Eye (tissue), 1 donor: Measurements from ENCODE around the gene RIMBP2.

Experiments used
- DNase-seq: peaks from one replicate; pipeline ENCODE4 v3.0.0-alpha.2; 2015

The RIMBP2 gene

DNA sequence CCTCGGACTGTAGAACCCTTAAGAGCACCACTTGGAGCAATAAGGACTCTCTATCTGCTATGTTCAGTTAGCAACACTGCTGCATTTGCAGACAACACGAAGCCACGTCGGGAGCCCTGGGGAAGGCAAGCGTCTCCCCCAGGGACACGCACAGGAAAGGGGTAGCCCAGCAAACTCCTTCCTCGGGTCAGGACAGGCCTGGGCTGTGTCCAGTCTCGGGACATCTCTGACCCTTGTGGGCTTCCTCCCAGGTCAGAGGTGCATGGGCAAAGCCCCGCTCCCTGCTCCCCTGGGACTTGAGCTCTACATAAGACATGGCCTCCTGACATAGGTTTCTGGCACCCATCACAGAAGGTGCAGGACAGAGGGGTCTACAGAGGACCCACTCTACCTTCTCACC, 258.9 kb downstream of the RIMBP2 start:
- DNase-seq: no peak

DNA sequence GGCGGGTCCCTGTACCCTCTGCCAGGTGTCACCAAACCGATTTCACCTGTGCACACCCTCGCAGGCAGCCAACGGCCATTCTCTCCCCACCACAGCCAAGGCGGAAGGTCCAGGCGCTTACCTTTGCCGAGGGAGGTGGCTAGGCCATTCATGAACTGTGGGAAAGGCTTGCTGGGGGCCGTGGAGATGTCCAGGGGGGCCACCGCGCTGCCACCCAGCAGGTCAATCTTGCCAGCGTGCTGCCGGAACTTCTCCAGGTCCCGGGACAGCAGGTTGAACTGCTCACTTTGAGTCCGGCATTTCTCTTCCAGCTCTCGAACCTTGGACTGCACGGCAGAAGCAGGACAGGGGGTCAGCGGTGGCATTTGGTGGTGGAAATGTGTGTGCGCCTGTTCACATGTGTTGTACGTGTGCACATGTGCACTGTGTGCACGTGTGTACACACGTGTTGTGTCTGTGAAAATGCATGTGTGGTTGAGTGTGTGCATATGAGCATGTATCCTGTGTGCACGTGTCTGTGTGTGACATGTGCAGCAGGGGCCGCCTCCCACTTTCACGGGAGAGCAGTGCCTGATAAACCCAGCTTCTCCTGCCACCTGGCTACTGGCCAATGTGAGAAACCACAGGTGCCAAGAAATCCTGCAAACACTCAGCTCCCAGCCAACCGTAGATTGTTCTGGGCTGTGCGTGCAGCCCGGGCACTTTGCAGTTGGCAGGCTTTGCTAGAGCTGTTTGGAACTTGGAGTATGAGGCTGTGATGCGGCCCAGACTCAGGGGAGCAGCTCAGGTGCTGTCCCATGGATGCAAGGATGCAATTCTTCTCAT, 259.5 kb downstream of the RIMBP2 start:
- no peak for DNase-seq

DNA sequence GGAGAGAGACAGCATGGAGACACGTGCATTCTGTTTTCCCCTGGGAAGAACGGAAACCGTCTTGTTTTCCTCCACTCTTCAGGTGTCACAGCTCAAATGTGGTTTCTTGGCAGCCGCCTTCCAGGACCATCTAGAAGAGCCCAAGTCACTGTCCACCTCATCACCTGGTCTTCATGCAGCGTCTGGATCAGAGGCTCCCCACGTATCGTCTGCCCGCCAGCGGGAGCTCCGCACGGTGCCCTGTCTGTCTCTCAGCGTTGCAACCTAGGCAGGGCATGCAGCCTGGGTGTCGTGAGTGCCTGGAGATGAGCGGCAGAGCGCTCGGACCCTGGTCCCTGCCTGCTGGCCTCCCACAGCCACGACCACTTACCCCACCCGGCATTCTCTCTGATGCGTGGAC, 260.9 kb downstream of the RIMBP2 start:
- no peak for DNase-seq

DNA sequence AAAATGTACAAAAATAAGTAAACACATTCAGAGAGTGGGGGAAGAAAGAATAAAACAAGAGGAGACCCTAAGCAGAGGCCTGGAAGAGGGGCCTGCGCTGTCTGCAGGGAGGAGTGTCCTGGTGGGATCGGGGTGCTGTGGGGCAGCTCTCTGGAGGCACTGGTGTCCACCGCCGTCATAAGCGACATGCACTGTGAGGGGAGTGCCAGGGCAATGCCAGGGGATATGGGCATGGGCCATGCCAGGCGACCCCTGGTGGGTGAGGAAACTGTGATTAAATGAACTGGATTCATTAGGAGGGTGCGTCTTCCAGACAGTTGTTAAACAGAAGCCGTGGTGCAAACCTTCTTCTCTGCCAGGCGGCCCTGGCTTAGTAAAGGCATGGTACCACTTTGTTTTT, 261.8 kb downstream of the RIMBP2 start:
- DNase-seq: no peak

DNA sequence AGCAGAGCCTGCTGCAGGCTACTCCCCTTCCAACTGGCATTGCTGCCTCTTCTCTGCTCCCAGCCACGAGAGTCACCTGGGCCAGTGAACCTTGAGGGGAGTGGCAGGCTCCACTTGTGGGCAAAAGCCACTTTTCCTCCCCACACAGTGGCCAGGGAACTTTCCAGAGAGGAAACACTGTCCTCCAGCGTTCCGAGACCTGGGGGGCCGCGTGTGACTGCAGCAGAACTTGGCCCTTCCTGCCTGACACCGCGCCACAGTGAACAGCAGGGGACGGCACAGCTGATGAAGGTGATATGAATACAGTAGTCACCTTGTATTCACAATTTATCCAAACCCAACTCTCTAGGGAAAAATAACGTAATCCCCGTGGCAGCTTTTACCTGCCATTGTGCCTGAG, 263.6 kb downstream of the RIMBP2 start:
- DNase-seq: no peak

DNA sequence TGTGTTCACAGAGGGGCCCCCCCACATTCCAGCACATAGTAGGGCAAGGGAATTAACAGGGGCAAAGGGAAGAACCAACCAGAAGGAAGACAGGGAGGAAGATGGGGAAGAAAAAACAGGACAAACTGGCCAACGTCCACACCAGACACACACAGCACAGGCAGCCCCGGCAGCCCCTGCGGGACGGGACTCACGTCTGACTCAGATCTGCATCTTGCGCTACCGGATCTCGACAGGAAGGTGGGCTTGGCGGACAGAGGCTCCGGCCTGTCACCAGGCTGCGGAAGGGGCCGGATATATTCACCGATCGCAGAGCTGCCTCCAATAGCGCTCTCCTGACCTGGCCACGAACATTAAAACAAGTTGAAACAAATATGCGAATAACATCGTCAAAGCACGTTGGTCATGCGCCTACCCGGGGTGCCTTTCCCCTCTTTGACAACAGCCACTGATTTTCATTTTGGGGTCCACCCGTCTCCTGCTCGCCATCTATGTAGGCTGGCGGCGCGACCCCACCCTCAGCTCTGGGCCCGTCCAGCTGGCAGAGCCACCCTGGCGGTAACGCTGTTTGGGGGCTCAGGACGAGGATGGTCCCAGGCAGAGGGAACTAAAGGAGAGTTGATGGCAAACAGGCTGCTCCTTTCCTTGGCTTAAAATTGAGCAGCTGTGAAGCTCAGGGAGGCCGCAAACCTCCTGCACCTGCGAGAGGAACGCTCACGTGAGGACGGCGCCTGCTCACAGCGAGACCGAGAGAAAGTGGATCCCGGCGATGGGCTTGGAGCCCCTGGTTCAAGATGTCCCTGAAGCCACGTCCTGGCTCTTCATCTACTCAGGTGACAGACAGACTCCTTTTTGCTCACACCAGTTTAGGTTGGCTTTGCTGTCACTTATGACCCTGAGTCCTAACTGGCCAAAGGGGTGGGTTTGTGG, 264.8 kb downstream of the RIMBP2 start:
- no peak for DNase-seq

DNA sequence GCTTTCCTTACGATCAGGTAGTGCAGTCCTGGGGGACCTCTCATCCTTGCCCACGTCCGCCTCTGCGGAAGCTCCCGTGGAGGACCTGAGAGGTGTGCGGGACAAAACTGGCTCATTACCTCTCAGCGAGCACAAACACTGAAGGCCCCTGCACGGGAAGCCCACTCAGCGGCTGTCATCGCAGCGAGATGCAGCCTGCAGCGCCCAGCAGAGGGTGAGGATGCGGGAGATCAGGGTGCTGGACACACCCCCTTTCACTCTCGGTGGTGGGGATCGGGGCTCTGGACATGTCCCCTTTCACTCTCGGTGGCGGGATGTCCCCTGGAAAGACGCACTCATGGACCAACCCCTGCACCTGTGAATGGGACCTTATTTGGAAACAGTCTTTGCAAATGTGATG, 266.8 kb downstream of the RIMBP2 start:
- no peak for DNase-seq

DNA sequence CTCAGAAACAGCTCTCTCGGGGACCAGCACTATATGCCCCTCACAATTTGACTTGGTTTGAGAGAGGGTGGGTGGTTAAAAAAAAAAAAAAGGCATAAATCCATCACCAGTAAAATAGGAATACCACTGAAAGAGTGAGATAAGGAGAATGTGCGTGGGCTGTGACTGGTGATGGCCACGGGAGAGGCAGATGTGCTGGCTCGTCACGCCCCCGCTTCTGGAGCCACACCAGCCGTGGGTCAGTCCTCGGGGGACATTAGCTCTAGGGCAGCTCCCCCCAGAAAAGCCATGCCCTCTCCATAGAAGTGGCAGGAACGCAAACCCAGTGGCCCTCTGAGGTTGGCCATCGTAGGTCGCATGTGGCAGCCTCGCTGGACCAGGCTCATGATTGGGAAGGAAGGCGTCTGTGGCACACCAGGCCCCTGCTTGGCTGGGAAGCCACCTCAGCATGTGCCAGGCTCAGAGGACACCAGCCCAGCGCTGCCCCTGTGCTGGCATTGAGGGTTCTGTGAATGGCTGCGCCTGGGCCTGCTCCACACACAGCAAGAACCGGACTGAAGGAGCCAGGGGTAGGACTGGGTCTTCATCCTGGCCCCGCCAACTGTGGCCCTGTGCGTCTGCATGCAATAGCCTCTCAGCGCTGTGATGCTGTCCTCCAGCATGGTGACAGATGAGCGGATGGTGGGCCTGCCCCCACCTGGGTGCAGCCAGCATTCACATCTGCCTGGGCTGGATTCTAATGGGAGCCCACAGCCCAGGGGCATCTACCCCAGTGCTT, 267.9 kb downstream of the RIMBP2 start:
- no peak for DNase-seq

DNA sequence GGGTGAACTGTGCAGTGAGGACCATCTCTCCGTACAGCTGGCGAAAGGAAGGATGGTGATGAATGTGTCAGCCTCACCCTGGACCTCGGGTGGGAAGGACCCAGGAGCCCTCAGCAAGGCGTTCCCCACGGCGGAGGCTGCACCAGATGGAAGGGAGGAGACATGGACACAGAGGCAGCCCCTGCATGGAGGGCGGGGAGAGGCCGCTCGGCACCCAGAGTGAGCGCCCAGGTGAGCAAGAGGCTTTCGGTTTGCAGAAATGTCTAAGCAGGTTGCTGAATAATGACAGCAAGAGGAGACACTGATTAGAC, 268.5 kb downstream of the RIMBP2 start:
- DNase-seq: no peak

DNA sequence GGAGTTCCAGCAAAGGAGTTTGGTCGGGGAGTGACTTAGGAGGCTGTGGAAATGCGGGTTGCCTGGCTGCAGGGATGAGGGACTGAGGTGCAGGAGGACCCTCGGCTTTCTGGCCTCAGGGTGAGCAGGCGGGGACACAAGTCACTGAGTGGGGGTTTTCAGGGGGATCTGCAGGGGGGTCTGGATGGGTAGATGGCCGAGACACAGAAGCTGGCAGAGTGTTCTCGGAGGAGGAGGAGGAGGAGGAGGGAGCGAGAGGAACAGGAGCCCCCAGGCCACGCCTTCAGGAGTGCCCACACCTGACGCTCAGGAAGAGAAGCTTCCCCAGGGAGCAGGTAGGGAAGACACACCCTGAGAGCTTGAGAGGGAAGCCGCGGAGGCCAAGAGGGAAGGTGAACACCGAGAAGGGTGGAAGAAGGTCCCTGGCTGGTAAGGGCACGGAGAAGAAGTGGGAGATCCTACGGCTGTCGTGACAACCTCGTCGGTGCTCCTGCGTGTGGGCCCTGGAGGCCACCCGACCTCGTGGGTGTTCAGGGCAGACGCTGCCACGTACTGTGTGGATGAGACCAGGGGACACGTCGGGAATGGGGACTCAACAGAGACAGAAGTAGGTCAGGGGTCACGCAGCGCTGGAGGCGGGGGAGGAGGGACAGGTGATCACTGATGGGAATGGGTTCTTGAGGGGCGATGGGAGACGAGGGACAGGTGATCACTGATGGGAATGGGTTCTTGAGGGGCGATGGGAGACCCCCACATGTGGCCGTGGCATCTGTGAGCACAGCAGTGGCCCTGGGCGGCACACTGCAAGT, 269.0 kb downstream of the RIMBP2 start:
- no peak for DNase-seq

DNA sequence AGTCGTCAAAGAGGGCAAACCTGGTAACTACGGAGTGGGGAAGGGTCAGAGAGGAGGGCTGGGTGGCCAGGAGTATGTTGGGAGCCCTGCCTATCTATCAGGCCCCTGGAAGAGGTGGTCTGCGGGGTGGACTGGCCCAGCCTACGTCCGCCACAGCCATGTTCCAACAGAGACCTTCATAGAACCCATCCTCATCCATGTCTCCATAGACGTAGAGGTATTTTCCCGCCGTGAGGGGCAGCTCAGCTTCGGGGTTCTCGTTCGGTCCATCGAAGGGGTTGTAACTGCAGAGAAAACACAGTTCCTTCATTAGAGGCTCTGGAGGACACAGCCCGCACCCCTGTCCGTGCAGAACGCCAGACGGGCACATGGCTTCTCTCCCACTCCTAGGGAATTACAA, 271.1 kb downstream of the RIMBP2 start:
- DNase-seq: no peak

DNA sequence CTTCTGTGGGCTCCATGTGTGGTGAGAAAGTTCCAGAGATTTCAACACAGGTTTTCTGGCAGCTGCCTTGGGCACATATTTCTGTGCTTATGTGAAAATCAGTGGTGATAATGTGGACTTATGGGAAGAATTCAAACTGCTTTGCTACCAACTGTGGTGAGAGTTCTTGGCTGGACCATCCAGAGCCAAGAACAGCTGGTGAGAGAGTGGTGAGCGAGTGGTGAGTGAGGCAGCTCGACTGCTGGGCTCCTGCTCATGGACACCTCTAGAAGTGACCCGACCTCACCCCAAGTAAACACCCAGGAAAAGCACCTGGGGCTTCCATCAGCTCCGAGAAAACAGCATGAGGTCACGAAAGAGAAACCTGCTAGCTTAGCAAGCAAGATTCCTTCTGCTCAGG, 272.0 kb downstream of the RIMBP2 start:
- DNase-seq: no peak

DNA sequence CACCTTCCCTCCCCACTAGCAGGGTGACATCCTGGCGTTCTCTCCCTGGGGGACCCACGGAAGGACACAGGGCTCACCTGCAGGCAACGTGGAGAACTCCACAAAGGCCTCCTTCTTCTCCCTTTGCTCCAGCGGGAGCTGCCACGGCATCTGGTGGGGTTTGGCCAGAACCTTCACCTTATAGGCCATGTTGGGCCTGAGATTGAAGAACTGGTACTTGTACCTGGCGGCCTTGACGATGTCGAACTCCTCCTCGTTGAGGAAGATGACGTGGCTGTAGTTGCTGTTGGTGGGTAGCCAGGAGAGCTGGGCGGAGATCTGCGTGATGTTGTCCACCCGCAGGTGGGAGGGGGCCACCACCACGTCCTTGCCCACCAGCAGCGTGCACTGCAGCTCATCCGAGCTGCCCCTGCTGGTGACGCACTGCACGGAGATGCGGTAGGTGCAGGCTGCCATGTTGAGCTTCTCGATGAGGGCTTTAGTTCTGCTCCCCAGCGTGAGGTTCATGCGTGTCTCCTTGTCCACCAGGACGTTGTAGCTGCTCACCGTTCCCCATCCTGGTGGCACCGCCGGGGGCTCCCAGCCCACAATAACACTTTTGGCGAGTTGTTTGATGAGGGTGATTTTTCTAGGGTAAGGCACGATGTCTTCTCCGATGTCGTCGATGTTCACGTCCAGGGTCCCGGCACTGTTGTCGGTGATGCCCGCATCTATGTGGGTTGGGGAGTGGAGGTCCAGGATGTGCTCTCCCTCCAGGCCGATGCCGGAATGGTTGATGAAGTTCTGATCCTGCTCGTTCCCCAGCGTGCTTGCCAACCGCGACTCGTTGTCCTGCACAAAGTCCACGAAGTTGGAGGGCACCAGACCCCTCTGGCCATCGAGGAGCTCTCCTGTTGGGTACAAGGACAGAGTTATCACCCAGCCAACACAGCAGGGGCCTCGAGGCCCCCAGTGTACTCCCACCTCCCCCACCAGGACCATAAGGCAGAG, 274.0 kb downstream of the RIMBP2 start:
- DNase-seq: no peak

DNA sequence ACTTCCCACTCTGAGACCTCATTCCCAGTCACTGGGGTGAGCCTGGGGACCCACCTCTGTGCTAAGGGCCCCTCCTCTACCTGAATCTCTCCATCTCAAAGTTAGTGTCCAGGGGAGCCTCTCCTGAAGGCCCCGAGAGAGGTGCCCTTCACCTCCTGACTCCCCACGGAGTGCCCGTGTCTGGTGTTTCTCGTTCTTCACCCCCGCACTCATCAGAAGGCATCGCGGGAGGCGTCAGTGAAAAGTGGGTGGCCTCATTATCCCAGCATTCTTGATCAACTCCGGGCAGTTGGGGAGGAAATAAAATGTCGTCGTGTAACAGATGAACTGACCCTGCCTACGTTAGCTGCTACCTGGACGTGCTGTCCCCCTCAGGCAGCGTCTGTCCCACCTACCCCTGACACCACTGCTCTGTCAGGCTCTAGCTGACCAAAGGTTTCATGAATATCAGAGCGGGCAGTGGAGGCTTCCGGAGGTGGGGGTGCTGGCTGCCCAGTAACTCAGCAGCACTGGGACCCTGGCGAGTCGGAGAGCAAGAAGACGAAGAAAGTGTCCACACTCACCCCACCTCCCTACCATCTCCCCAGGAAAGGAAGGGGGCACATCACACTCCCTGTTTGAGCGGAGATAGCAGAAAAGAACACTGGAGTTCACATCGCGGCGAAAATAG, 275.6 kb downstream of the RIMBP2 start:
- no peak for DNase-seq

DNA sequence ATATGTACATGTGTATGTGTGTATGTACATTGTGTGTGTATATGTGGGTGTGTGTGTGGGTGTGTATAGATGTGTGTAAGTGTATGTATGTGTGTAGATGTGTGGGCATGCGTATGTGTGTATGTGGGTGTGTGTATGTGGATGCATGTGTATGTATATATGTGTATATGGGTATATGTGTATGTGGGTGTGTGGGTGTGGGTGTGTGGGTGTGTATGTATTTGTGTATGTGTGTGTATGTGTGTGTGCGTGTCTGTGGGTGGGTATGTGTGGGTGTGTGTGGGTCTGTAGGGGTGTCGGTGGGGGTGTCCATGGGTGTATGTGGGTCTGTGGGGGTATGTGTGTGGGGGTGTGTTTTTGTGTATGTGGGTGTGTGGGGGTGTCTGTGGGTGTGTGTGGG, 276.8 kb downstream of the RIMBP2 start:
- DNase-seq: no peak

DNA sequence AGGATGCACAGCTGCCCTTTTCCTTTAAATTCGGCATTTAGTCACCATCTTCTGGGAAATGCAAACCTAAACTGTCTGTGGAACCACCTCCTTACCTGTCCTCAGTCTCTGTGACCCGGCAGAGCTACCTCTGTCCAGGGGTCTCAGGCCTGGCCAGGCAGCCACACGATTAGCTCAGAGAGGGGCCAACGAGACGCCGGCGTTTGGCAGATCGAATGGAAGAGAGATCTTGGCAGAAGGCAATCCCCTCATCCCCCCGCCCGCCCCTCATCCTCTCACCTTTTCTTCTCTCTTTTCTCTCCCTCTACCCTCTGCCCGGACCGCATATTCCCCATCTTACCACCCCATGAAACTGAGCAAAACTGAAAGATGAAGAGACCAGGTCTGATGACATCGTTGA, 277.4 kb downstream of the RIMBP2 start:
- no peak for DNase-seq

DNA sequence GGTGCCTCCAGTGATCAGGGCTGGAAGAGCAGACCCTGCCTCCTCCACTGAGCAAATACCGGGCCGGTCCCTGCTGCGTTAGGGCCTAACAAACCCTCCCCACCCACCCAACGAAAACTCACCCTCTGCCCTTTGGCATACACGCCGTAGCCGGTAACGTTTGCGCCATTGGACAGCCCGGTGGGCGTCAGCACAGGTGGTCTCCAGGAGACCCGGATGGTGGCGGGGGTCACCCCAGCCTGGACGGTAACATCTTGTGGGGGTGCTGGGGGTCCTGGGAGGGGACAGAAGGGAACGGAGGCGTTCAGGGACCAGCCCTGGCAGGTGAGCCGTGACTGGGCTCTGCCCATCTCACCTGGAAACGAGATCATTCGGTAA, 277.9 kb downstream of the RIMBP2 start:
- DNase-seq: no peak

DNA sequence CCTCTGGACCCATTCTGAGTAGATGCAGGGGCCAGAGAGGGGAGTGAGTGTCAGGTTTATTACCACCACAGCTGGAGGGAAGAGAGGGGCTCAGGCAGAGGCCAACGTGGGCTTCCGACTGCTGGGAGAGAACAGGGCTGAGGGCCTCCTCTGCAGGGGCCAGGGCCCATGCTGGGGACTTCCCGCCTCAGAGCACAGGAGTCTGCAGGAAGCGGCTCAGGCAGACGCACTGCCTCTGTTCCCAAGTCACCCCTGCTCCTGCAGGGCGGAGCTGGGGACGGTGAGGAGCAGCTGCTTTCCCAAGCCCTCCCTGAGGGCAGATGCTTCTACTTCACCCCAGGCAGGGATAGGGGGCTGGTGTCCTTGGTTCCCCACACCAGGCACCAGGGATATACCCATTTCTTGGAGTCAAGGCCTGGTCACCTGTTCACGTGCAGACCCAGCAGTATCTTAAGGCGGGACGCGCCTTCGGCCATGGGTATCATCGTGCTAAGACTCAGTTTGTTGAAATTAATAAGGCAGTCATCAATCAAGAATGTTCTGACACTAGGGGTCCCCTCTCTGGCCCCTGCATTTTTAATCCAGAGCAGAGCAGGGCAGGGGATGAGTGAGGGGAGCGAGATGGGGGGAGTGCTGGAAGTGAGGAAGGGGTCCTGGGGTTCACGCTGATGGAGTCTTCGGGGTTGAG, 278.4 kb downstream of the RIMBP2 start:
- no peak for DNase-seq

DNA sequence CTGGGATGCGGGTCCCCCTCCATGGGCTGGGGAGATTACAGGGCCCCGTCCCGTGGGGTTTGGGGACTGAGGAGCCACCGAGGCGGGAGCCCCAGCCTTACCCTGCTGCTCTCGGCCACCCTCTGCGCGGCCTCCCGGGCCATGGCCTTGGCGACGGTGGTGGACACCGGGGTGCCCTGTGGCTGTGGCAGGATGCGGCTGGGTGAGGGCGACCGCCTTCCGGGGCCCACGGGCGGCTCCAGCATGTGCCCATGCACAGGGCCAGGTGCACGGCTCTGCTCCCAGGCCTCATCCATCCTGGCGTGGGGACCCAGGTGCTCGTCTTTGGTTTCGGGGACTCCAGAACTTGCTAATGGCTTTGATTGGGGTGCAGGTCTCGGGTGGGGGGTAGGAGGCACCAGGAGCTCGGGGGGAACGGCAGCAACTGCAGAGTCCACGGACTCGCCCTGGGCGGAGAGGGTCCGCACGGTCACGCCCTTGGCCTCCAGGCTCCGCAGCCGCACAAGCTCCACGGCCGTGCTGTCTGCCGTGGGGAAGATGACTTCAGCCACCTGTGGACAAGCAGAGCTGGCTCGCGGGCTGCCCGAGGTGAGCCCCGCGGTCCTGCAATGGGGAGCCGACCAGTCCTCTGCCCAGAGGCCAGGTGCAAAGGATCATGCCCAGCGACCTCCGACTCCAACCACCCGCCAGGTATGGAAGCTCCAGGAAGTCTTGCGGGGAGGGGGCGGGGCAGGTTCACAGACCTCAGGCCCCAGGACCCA, 279.2 kb downstream of the RIMBP2 start:
- DNase-seq: no peak
